GM23338 (cell line): Measurements from ENCODE around the gene TXNDC16. TPM values are rescaled to one million over a fixed set of nuclear protein-coding genes. Genes with fewer than 3 reads are reported as not detected.

ENCODE experiments used
- ATAC-seq: fragments of 200-7000 bp; cut with Tn5 transposase; 3 replicates; pipeline ENCODE4 v1.9.1; 2020
- DNase-seq: peaks from one replicate; pipeline ENCODE4 v3.0.0-alpha.2; 2015; ENCODE audit warnings: low spot score
- H2AFZ ChIP-seq: fragments of 200-600 bp; sonication (generic); 2 replicates; pipeline ENCODE4 v1.8.0; 2016; ENCODE audit warnings: antibody characterized with exemption, mild to moderate bottlenecking, moderate library complexity
- H3F3A ChIP-seq: fragments of 200-600 bp; sonication (generic); replicated peaks from 2 replicates; pipeline ENCODE4 v1.8.0; 2017; ENCODE audit warnings: antibody characterized with exemption, mixed run types, low read depth
- H3K27ac ChIP-seq: fragments of 200-600 bp; sonication (generic); 2 replicates; pipeline ENCODE4 v1.6.1; 2016; ENCODE audit warnings: low read depth
- H3K27me3 ChIP-seq: fragments of 200-600 bp; sonication (generic); 2 replicates; pipeline ENCODE4 v1.8.0; 2016; ENCODE audit warnings: mild to moderate bottlenecking, mixed run types, moderate library complexity; ENCODE audit not compliant: insufficient read depth
- H3K36me3 ChIP-seq: fragments of 200-600 bp; sonication (generic); 2 replicates; pipeline ENCODE4 v1.8.0; 2016; ENCODE audit warnings: mild to moderate bottlenecking; ENCODE audit not compliant: insufficient read depth
- H3K4me1 ChIP-seq: fragments of 200-600 bp; sonication (generic); 2 replicates; pipeline ENCODE4 v1.8.0; 2016; ENCODE audit warnings: mild to moderate bottlenecking, moderate library complexity; ENCODE audit not compliant: insufficient read depth
- H3K4me2 ChIP-seq: fragments of 200-600 bp; sonication (generic); 2 replicates; pipeline ENCODE4 v1.7.1; 2017; ENCODE audit warnings: mixed run types
- H3K4me3 ChIP-seq: fragments of 200-600 bp; sonication (generic); 2 replicates; pipeline ENCODE4 v1.6.1; 2016; ENCODE audit warnings: mixed run types
- H3K79me2 ChIP-seq: fragments of 200-600 bp; sonication (generic); replicated peaks from 2 replicates; pipeline ENCODE4 v1.8.0; 2017; ENCODE audit warnings: mild to moderate bottlenecking; ENCODE audit not compliant: insufficient read depth
- H3K9me2 ChIP-seq: fragments of 200-600 bp; sonication (generic); 2 replicates; pipeline ENCODE4 v1.8.0; 2017; ENCODE audit not compliant: insufficient read depth
- H4K20me1 ChIP-seq: fragments of 200-600 bp; sonication (generic); replicated peaks from 2 replicates; pipeline ENCODE4 v1.8.0; 2017; ENCODE audit warnings: mild to moderate bottlenecking; ENCODE audit not compliant: insufficient read depth
- H3K27ac Mint-ChIP-seq: 2 replicates; pipeline ENCODE4 v1.8.0; 2020; ENCODE audit warnings: inconsistent platforms, mild to moderate bottlenecking, moderate library complexity, mixed read lengths
- H3K27me3 Mint-ChIP-seq: 3 replicates; pipeline ENCODE4 v1.8.0; 2022; ENCODE audit warnings: low read depth, mild to moderate bottlenecking, moderate library complexity, mixed read lengths, inconsistent platforms; ENCODE audit not compliant: insufficient read depth, poor library complexity
- H3K36me3 Mint-ChIP-seq: 3 replicates; pipeline ENCODE4 v1.8.0; 2021; ENCODE audit warnings: low read depth, mild to moderate bottlenecking, inconsistent platforms, moderate library complexity, mixed read lengths
- H3K4me1 Mint-ChIP-seq: 3 replicates; pipeline ENCODE4 v1.8.0; 2020; ENCODE audit warnings: mild to moderate bottlenecking, inconsistent platforms, mixed read lengths
- H3K4me3 Mint-ChIP-seq: 3 replicates; pipeline ENCODE4 v1.8.0; 2021; ENCODE audit warnings: moderate library complexity, mild to moderate bottlenecking, inconsistent platforms, mixed read lengths
- H3K9me3 Mint-ChIP-seq: 3 replicates; pipeline ENCODE4 v1.8.0; 2020; ENCODE audit warnings: moderate library complexity, mild to moderate bottlenecking, inconsistent platforms, mixed read lengths
- CREB1 ChIP-seq: fragments of 250-450 bp; sonication (Bioruptor Pico); IDR thresholded peaks from 2 replicates; pipeline ENCODE4 v1.5.0; 2020; ENCODE audit warnings: low read depth, mild to moderate bottlenecking, moderate library complexity
- CTCF ChIP-seq, 2 experiments: fragments of 200-600 bp in 1 of 2; sonication (generic) in 1 of 2; conservative IDR thresholded peaks; 2 replicates each; pipeline versions ENCODE4 v1.5.1 to v1.6.1; 2016 to 2017; ENCODE audit warnings: antibody characterized with exemption in 2 of 2, low read depth in 2 of 2, mild to moderate bottlenecking in 2 of 2, moderate library complexity in 1 of 2
- ETS1 ChIP-seq: IDR thresholded peaks from 2 replicates; pipeline ENCODE4 v1.6.1; 2016; ENCODE audit warnings: antibody characterized with exemption
- EZH2 ChIP-seq: fragments of 200-600 bp; sonication (generic); IDR thresholded peaks from one replicate; pipeline ENCODE4 v1.8.0; 2017; ENCODE audit warnings: antibody characterized with exemption, mild to moderate bottlenecking, low read depth; ENCODE audit not compliant: unreplicated experiment
- EZH2phosphoT487 ChIP-seq: fragments of 200-600 bp; sonication (generic); IDR thresholded peaks from one replicate; pipeline ENCODE4 v1.8.1; 2018; ENCODE audit warnings: antibody characterized with exemption; ENCODE audit not compliant: unreplicated experiment
- JUNB ChIP-seq: IDR thresholded peaks from one replicate; pipeline ENCODE4 v1.6.1; 2016; ENCODE audit warnings: antibody characterized with exemption; ENCODE audit not compliant: unreplicated experiment
- NANOG ChIP-seq: IDR thresholded peaks from 2 replicates; pipeline ENCODE4 v1.6.1; 2016; ENCODE audit warnings: antibody characterized with exemption, borderline replicate concordance
- POLR2AphosphoS5 ChIP-seq: IDR thresholded peaks from 2 replicates; pipeline ENCODE4 v1.6.1; 2016; ENCODE audit warnings: antibody characterized with exemption, low read depth
- REST ChIP-seq: IDR thresholded peaks from one replicate; pipeline ENCODE4 v1.6.1; 2018; ENCODE audit warnings: antibody characterized with exemption; ENCODE audit not compliant: unreplicated experiment
- STAT1 ChIP-seq: IDR thresholded peaks from one replicate; pipeline ENCODE4 v1.6.1; 2016; ENCODE audit warnings: antibody characterized with exemption; ENCODE audit not compliant: unreplicated experiment
- ZNF114 ChIP-seq: fragments of 250-450 bp; sonication (Bioruptor Pico); IDR thresholded peaks from 2 replicates; pipeline ENCODE4 v1.5.0; 2020; ENCODE audit warnings: mild to moderate bottlenecking, moderate library complexity
- ZNF331 ChIP-seq: fragments of 250-450 bp; sonication (Bioruptor Pico); IDR thresholded peaks from 2 replicates; pipeline ENCODE4 v1.5.0; 2020; ENCODE audit warnings: low read depth, mild to moderate bottlenecking, moderate library complexity
- ZNF462 ChIP-seq: fragments of 250-450 bp; sonication (Bioruptor Pico); IDR thresholded peaks from 2 replicates; pipeline ENCODE4 v1.5.0; 2020; ENCODE audit warnings: mild to moderate bottlenecking, moderate library complexity
- polyA plus RNA-seq: library from polyadenylated mRNA; unstranded; fragments of >200 nt; fragmentation: Nextera tagmentation; extraction: Ambion mirVana; gene quantifications from 2 replicates; pipeline ENCODE4 v1.2.1, GENCODE V29; 2016
- total RNA-seq: library from RNA; depleted of rRNA; stranded (reverse); fragments of >200 nt; shearing (Covaris generic); gene quantifications from 2 replicates; pipeline ENCODE4 v1.2.3, GENCODE V29; 2014

The TXNDC16 gene
- total and polyA plus RNA-seq, 2 experiments from 2014 or later: 13.6 to 14.0 TPM

DNA sequence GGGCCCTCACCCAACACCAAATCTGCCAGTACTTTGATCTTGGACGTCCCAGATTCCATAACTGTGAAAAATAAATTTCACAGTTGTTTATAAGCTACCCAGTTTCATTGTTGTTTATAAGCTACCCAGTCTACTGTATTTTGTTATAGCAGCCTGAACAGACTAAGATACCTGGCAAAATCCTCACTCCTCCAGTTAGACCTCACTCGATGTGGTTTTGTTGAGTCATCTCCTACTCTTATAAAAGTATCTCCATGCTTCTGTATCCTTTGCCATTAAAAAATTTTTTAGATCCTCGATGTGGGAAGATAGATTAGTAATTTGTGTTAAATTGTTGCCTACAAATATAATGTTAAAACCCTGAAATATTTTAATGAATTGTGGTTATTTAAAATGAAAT, 16.0 kb downstream of the TXNDC16 start:
- H2AFZ ChIP-seq: no peak overlapping the region
- H3K36me3 ChIP-seq: peaks cover 11% of the 10 kb centered on the region
- H3K27ac ChIP-seq: no peak overlapping the region
- H4K20me1 ChIP-seq: no peaks in the 10 kb centered on the region
- no peaks in the 10 kb centered on the region for H3K9me2 ChIP-seq
- TF ChIP-seq NANOG: no peak
- no peak for TF ChIP-seq ZNF331 (CRISPR knock-in tag)
- TF ChIP-seq POLR2AphosphoS5: no peak
- TF ChIP-seq JUNB: no peak
- TF ChIP-seq EZH2: no peak
- no peak for TF ChIP-seq REST
- TF ChIP-seq ETS1: no peak
- TF ChIP-seq EZH2phosphoT487: no peak
- no peak for TF ChIP-seq CTCF (conservative IDR thresholded peaks at IDR 0.05; ENCODE audit: low read depth in 2 of 2)
- no peak for TF ChIP-seq ZNF462 (CRISPR knock-in tag)
- no peak for TF ChIP-seq ZNF114 (CRISPR knock-in tag)
- no peak for TF ChIP-seq STAT1
- no peak for TF ChIP-seq CREB1
- no peak for DNase-seq
- no peaks in the 10 kb centered on the region for H3F3A ChIP-seq
- H3K4me2 ChIP-seq: no peak overlapping the region
- Mint-ChIP-seq H3K27ac (no peak overlapping the region), H3K4me3 (no peak overlapping the region), H3K4me1 (peaks cover 10% of the 10 kb centered on the region), H3K27me3 (no peaks in the 10 kb centered on the region), H3K36me3 (peaks cover 12% of the 10 kb centered on the region; the same call in 2 of the 3 replicates), H3K9me3 (no peaks in the 10 kb centered on the region)
- H3K4me1 ChIP-seq: peaks cover 18% of the 10 kb centered on the region; the same call in 1 of the 2 replicates
- no peaks in the 10 kb centered on the region for H3K27me3 ChIP-seq
- H3K4me3 ChIP-seq: no peak overlapping the region
- no peak for ATAC-seq
- H3K79me2 ChIP-seq: no peaks in the 10 kb centered on the region
